GM12865 (cell line): ENCODE data around the gene PPP2R2C.

Source experiments
- DNase-seq: peaks from one replicate; pipeline ENCODE4 v3.0.0; 2010; ENCODE audit warnings: low read depth
- H3K4me3 ChIP-seq: 2 replicates; pipeline ENCODE4 v1.5.1; 2011; ENCODE audit warnings: mild to moderate bottlenecking, low read depth, low read length, control low read depth
- TF ChIP-seq, protein P1 (sequence below): IDR thresholded peaks from 2 replicates; pipeline ENCODE4 v1.5.1; 2011; ENCODE audit warnings: low read length, control low read depth, low read depth, inconsistent platforms; ENCODE audit not compliant: insufficient read depth; ENCODE audit errors: missing control alignments

The PPP2R2C gene

DNA sequence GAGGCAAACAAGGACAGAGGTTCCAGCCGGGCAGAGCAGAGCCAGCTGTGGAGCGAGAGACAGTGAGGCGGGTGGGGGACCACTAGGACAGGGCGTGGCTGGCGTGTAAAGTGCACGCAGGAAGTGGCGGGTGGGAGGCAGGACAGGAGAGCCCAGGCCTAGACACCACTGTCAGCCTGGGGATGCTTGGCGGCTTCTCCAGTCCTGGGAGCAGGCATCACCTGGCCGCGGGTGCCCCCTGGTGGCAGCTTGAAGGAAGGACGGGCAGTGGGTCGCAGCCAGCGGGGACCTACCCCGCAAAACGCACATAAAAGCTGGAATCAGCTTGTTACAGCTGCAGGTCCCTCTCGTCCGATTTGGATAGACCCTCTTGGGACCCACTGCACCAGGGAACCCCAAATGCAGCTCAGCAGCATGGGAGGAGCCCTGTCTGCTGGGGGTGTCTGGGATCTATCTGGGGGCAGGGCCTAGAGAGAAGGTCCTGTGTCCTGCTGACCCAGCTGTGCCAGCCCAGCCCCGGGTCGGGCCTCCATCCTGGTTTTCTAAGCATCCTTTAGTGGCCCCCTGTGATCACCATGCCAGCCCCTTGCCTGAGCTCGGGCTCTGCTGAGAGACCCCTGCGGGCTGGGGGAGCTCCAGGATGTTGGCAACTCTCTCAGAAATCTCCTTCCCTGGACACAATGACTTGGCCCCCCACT, 145.0 kb downstream of the PPP2R2C start:
- DNase-seq: peak; percentile 81
- TF ChIP-seq, protein P1, sequence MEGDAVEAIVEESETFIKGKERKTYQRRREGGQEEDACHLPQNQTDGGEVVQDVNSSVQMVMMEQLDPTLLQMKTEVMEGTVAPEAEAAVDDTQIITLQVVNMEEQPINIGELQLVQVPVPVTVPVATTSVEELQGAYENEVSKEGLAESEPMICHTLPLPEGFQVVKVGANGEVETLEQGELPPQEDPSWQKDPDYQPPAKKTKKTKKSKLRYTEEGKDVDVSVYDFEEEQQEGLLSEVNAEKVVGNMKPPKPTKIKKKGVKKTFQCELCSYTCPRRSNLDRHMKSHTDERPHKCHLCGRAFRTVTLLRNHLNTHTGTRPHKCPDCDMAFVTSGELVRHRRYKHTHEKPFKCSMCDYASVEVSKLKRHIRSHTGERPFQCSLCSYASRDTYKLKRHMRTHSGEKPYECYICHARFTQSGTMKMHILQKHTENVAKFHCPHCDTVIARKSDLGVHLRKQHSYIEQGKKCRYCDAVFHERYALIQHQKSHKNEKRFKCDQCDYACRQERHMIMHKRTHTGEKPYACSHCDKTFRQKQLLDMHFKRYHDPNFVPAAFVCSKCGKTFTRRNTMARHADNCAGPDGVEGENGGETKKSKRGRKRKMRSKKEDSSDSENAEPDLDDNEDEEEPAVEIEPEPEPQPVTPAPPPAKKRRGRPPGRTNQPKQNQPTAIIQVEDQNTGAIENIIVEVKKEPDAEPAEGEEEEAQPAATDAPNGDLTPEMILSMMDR: peak; percentile 92
- H3K4me3 ChIP-seq: no peak overlapping the region

DNA sequence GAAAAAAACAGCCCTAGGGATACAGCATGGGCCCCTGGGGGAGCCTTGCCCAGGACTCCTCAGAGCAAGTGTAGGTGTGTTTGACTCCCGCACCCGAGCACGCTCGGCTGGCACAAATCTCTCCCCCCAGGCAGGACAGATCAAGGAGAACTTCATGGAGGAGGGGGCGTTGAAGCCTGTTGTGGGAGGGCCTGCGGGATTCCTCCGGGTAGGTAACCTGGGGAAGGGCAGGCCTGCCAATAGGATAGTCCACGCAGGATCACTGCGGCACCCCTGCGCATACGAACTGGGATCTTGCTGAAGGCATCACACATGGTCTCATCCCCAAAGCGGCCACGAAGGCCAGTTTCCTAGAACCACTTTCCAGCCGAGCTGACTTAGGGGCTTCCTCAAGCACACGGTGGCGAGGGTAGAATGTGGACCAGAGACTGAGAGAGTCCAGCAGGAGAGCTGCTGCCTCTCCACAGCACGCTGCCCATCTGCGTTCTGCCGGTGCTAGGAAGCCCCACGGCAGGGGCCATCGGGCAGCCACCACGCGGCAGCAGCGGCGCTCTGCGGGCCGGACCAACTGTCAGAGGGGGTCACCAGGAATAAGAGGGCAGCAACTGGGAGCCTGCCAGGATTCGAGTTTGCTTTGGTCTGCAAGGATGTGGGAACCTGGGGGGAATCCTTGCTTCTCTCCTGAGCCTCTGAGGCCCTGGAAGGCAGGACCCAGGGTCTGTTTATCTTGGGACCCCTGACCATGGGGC, 145.9 kb downstream of the PPP2R2C start:
- DNase-seq: no peak
- TF ChIP-seq, protein P1: no peak

DNA sequence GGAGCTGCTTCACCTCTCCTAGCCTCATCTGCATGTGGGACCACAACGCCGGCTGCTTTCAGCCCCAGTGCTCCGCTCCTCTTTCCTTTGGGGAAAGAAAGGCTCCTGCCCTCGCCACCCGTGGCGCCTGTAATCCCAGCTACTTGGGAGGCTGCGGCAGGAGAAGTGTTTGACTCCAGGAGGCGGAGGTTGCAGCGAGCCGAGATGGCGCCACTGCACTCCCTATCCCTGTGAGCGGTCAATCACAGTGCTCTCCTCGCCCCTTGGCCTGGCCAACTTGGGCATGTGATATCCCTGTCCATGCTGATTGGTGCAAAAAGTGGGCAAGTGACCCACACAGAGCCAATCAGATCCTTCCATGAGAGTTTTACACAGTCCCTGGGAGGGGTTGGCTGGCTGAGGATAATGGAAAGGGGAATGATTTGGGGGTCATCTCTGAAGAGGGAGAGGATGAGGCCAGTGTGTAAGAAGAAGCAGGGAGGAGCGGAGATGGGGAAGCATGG, 146.6 kb downstream of the PPP2R2C start:
- TF ChIP-seq, protein P1: no peak
- no peak for DNase-seq
- H3K4me3 ChIP-seq: no peak overlapping the region

More for the DNA sequence above, 145.9 kb downstream of the PPP2R2C start:
- no peak overlapping the region for H3K4me3 ChIP-seq

DNA sequence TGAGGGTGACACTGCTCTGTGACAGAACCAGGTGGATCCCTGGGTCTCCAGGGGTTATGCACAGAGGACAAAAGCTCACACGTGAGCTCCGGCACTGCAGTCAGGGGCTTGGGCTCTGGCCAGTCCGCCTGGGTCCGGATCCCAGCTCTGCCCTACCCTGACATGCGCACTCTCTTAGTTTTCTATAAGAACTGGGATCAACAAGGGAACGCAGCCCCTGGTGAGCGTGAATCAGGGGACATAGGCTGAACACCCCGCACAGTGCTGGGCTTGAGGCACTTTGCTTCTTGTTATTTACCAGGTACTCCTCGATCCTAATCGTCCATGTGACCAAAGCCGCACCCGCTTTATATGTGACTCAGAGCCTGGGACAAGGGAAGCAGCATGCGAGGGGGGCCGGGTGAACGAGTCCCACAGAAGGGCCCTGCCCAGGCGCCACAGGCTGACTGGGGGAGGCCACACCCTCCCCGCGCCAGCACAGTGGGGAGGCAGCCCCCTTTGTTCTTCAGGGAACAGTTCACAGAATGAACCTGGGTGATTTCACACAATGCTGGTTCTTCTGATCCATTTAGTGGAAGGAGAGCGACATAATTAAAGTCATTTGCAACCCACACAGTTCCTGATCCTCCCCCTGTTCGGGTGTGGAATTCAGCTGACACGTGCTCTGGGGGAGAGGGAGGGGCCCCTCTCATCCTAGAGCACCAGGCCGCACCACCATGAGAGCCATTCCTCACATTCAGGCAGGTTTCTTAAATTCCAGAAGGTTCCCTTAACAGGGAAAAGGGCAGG, 147.2 kb downstream of the PPP2R2C start:
- TF ChIP-seq, protein P1: no peak
- DNase-seq: no peak
- no peak overlapping the region for H3K4me3 ChIP-seq

DNA sequence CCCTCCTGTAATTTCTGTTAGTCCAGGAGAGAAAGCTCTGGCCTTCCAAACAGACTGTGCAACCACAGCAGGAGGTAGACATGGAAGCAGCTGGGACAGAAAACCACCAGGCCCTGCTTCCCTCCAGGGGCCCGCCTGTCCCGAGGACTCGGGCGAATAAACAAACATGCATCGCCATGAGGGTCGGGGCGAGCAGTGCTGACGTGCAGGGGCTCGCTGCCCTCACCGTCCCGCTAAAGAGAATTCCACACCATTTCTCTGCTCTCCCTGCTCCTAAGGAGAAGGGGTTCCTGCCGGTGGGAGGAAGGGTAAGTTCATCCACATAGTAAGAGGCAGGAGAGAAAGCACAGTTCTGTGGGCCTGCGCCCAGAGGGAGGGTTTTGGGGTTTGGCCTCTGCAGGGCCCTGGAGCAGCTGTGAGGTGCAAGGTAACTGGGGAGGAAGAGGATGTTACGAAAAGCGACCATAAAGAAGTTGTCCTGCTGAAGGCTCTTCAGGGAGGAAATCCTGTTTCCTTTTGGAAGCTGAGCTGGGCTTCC, 147.9 kb downstream of the PPP2R2C start:
- DNase-seq: no peak
- TF ChIP-seq, protein P1: no peak
- H3K4me3 ChIP-seq: no peak overlapping the region

DNA sequence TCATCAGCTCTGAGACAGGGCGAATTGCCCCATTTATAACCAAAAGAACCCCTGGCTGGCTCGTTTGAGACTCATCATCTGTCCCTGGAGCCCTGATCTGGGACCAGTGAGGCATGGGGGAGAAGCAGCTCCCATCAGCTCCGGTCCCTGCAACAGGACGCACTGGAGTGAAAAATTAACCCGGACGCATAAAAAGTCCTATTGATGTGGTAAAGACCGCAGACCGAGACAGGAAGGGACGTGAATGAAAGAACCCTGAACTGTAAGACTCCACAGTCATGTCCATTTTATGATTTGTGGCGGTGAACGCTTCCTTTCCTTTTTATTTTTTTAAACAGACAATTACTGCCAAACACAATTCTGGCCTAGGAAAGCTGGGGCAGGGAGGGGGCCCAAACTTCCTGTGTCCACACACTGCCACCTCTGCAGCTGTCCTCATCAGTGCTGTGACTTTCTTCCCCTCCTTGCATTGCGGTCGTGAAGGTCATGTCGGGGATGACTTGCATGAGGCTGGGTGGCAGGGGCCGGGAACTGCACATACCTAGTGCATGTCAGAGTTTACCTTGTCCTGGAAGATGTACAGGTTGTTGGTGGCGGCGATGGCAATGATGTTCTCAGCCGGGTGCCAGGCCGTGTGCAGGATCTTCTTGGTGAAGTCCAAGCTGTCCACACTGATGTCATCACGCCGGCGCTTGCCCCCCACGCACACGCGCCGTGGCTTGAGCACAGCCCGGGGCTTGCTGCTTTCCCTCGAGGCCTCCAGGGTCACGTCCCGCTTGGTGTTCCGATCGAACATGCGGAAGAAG, 149.4 kb downstream of the PPP2R2C start:
- peak; percentile 37 for DNase-seq
- TF ChIP-seq, protein P1: no peak
- H3K4me3 ChIP-seq: no peak overlapping the region
